Measurements from ENCODE around the gene CLCN1. TPM values are rescaled to one million over a fixed set of nuclear protein-coding genes. Genes with fewer than 3 reads are reported as not detected.
A peak's percentile ranks its signal among the peaks of the same experiment; 100 is the strongest.

CLCN1 gene
- total RNA-seq, 1 donor from 2014 or later, result not detected

DNA sequence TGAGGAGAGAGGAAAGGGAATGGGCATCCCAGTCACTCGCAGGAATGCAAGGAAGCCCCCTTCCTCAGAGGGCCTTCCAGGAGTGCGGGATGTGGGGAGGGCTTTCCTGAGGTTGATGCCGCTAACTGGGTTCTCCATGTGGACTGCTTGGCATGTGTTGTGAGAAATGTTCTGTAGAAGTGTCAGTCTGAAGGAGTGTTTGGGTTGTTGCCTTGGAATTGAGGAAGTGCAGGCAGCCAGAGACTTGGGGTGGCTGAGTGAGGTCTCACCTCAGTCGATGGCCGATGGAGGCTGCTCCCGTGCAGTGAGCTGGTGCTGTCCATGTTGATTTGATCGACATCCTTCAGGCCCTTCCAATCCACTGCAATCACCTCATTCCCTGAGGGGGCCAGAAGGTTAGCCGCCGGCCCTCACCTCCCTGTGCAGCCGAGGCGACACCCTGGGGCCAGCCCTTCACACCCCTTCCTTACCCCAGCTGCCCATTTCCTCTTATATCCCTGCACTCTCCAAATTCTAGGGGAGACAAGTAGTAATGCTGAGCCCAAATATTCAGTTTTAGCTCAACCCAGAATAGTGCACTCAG lies 44.0 kb downstream of the CLCN1 start:
- Mint-ChIP-seq H3K9me3 (ENCODE audit: unreplicated experiment) (no peaks in the 10 kb centered on the region), H3K27me3 (ENCODE audit: unreplicated experiment) (peaks cover 23% of the 10 kb centered on the region), H3K27ac (ENCODE audit: unreplicated experiment) (no peak overlapping the region), H3K36me3 (ENCODE audit: low read depth, unreplicated experiment) (peaks cover 8% of the 10 kb centered on the region), H3K4me1 (ENCODE audit: unreplicated experiment) (peaks cover 7% of the 10 kb centered on the region), H3K4me3 (ENCODE audit: unreplicated experiment) (no peak overlapping the region)
- TF ChIP-seq, protein P1, sequence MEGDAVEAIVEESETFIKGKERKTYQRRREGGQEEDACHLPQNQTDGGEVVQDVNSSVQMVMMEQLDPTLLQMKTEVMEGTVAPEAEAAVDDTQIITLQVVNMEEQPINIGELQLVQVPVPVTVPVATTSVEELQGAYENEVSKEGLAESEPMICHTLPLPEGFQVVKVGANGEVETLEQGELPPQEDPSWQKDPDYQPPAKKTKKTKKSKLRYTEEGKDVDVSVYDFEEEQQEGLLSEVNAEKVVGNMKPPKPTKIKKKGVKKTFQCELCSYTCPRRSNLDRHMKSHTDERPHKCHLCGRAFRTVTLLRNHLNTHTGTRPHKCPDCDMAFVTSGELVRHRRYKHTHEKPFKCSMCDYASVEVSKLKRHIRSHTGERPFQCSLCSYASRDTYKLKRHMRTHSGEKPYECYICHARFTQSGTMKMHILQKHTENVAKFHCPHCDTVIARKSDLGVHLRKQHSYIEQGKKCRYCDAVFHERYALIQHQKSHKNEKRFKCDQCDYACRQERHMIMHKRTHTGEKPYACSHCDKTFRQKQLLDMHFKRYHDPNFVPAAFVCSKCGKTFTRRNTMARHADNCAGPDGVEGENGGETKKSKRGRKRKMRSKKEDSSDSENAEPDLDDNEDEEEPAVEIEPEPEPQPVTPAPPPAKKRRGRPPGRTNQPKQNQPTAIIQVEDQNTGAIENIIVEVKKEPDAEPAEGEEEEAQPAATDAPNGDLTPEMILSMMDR (IDR thresholded peaks at IDR 0.05; ENCODE audit: unreplicated experiment), result no peak
- DNase-seq (ENCODE audit: low spot score), result no peak

DNA sequence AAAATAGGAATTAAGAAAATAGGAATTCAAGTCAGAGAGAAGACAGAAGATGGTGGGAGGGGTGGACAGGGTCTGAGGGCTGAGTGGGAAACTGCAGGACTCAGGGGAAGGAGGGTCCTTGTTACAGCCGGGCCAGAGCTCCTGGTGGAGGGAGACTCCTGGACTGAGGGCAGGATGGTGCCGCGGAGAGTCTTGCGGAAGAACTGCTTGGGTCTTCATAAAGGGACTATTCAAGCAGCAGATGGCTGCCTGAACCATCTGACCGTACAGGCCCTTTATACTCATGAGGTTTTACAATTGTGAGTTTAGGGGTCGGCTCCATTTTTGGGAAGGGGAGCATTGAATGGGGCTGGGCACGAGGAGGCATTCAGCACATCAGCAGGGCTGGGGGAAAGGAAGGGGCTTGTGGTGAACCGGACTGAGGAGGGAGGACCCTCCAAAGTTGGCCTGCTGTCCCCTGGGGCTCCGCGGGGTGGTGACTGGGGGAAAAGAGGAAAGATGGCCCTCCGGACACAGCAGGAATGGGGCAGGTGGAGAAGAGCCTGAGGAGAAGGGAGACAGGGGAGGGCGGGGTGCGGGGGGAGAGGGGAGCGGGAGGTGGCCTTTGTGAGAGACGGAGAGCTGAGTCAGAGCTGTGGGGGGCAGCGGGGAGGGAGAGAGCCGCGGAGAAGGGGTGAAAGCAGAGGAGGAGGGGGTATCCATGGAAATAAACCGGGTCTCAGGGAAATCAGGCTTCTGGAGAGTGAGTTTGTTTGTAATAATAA lies 45.1 kb downstream of the CLCN1 start:
- Mint-ChIP-seq H3K27ac (ENCODE audit: unreplicated experiment) (no peak overlapping the region), H3K27me3 (ENCODE audit: unreplicated experiment) (peaks cover 24% of the 10 kb centered on the region), H3K4me3 (ENCODE audit: unreplicated experiment) (peak overlapping the region; percentile 75)

DNA sequence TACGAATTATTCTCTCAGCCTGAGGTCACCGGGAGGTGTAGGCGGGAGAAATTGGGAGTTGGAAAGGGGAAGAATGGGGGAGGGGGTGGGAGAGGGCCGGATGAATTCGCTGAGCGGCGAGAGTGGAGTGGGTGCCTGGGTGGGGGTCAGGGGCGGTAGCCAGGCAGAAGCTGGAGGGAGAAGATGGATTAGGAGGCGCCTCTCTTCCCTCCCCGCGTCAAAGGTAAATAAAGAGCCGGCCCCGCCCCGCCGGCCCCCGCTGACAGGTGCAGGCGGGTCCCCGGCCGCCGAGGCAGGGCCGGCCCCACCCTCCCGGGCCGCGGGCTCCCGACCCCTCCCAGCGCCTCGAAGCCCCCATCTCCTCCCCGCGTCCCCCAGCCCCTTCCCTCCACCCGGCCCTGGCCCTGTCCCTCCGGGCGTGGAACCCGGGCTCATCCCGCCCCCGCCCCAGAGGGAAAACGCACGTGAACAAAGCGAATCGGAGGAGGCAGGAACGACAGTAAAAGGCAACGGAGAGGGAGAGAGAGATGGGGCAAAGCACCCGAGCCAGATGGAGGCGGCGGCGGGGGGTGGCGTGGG lies 45.7 kb downstream of the CLCN1 start:
- H3K9me3 Mint-ChIP-seq (ENCODE audit: unreplicated experiment), result no peaks in the 10 kb centered on the region
- H3K4me3 Mint-ChIP-seq (ENCODE audit: unreplicated experiment), result no peak overlapping the region
- DNase-seq (ENCODE audit: low spot score), result no peak
- peaks cover 8% of the 10 kb centered on the region for H3K36me3 Mint-ChIP-seq (ENCODE audit: low read depth, unreplicated experiment)
- H3K4me1 Mint-ChIP-seq (ENCODE audit: unreplicated experiment), result peaks cover 7% of the 10 kb centered on the region
- TF ChIP-seq, protein P1 (IDR thresholded peaks at IDR 0.05; ENCODE audit: unreplicated experiment), result no peak
- no peak overlapping the region for H3K27ac Mint-ChIP-seq (ENCODE audit: unreplicated experiment)
- peaks cover 24% of the 10 kb centered on the region for H3K27me3 Mint-ChIP-seq (ENCODE audit: unreplicated experiment)

More for the DNA sequence above, 45.1 kb downstream of the CLCN1 start:
- Mint-ChIP-seq H3K4me1 (ENCODE audit: unreplicated experiment) (peaks cover 7% of the 10 kb centered on the region), H3K9me3 (ENCODE audit: unreplicated experiment) (no peaks in the 10 kb centered on the region), H3K36me3 (ENCODE audit: low read depth, unreplicated experiment) (peaks cover 8% of the 10 kb centered on the region)
- no peak for DNase-seq (ENCODE audit: low spot score)
- TF ChIP-seq, protein P1 (IDR thresholded peaks at IDR 0.05; ENCODE audit: unreplicated experiment), result no peak

DNA sequence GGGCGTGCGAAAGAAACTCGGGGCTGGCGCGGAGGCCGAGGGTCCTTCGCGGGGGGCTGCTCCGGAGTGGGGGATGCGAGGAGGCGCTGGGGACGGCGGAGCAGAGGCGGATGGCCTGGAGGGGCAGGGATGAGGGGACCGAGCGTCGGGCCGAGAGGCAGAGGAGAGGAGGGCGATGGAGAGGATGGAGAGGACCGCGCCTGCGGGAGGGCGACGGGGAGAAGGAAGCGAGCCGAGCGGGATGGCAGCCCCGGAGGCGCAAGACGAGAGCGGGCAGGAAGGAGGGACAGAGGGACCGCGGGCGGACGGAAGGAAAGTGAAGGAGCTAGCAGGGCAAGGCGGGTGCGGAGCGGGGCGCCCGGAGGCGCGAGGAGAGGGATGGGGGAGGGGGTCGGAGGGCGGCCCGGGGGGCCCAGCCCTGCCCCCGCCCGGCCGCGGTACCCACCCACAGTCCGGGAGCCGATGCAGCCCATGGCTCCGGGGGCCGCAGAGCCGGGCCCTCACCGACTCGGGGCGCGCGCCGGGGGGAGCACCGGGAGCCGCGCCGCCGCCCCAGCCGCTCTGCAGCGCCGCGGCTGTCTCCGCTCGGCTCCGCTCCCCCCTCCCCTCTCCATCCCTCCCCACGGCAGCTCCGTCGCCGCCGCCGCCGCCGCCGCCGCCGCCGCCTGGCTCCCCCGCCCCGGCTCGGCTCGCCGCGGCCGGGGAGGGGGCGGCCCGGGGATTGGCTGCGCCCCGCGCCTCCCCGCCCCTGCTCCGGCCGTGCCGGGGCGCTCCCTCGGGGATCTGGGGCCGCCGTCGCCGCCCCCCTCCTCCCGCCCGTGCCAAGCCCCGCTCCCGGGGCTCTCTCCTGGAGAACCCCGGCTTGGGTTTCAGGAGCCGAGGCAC lies 46.5 kb downstream of the CLCN1 start, which contains the start of gene FAM131B:
Gene FAM131B (minus strand): TSS at position 583 of the 885 bp plus-strand sequence. CDS start 110 bp downstream, at position 473.
- TF ChIP-seq, protein P1 (IDR thresholded peaks at IDR 0.05; ENCODE audit: unreplicated experiment), result no peak

More for the DNA sequence above, 46.5 kb downstream of the CLCN1 start, which contains the start of gene FAM131B:
- Mint-ChIP-seq H3K27me3 (ENCODE audit: unreplicated experiment) (peaks cover 24% of the 10 kb centered on the region), H3K36me3 (ENCODE audit: low read depth, unreplicated experiment) (peaks cover 8% of the 10 kb centered on the region), H3K4me1 (ENCODE audit: unreplicated experiment) (peaks cover 7% of the 10 kb centered on the region), H3K9me3 (ENCODE audit: unreplicated experiment) (no peaks in the 10 kb centered on the region), H3K4me3 (ENCODE audit: unreplicated experiment) (peak within 1 kb of the TSS; percentile 70), H3K27ac (ENCODE audit: unreplicated experiment) (no peak within 1 kb of the TSS)
- no peak for DNase-seq (ENCODE audit: low spot score)
